Thyroid gland (tissue), 4 donors: ENCODE results near the gene ZFY.

Source experiments
- CTCF ChIP-seq, 6 experiments: fragments of 200-600 bp in 3 of 6; fragments of 450-650 bp in 3 of 6; sonication (generic) in 3 of 6; IDR thresholded peaks; one replicate each; pipeline ENCODE4 v1.5.1; 2016 to 2019; ENCODE audit warnings: antibody characterized with exemption in 6 of 6, mild to moderate bottlenecking in 2 of 6, inconsistent platforms in 1 of 6, moderate library complexity in 1 of 6
- POLR2A ChIP-seq, 2 donors: fragments of 450-650 bp; IDR thresholded peaks; one replicate each; pipeline ENCODE4 v1.6.1; 2017; ENCODE audit warnings: antibody characterized with exemption in 2 of 2, mild to moderate bottlenecking in 2 of 2, moderate library complexity in 1 of 2

DNA sequence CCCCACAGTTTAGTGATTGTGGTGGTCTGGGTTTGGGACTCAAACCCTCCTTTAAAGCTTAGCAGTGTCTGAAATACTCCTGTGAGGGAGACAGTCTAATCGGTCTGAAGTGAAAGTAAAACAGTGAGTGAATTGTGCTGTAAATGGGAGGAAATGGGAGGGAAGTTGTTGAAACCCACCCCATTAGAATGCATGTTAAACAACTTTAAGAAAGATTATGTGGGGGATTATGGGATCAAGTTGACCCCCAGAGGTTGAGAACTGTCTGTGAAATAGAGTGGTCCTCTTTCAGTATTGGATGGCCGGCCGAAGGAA lies 68.3 kb downstream of the ZFY start:
- no peak for TF ChIP-seq CTCF (IDR thresholded peaks at IDR 0.05)
- TF ChIP-seq POLR2A (IDR thresholded peaks at IDR 0.05), result no peak
